Stomach (tissue), 9 donors: ENCODE measurements around the gene EDARADD. TPM values are rescaled to one million over a fixed set of nuclear protein-coding genes. Genes with fewer than 3 reads are reported as not detected.
"Not testable (repeated sequence)": the region's sequence is repeated elsewhere in the genome, so short reads cannot be mapped to it uniquely, and the experiment has no call there.

Experiments used
- DNase-seq, 2 donors: peaks; one replicate each; pipeline versions ENCODE4 v3.0.0 to v3.0.0-alpha.2; 2013 to 2019
- H3K27ac ChIP-seq, 5 donors: fragments of 200-600 bp in 4 of 5; sonication (generic) in 4 of 5; one replicate each; pipeline ENCODE4 v1.5.1; 2013 to 2019; ENCODE audit warnings: mild to moderate bottlenecking in 1 of 5, moderate library complexity in 1 of 5
- H3K27me3 ChIP-seq, 3 donors: fragments of 200-600 bp; sonication (generic); one replicate each; pipeline ENCODE4 v1.5.1; 2017 to 2019; ENCODE audit warnings: mixed run types in 1 of 3
- H3K36me3 ChIP-seq, 4 donors: fragments of 200-600 bp; sonication (generic); 1 replicate in 3 of 4; 2 replicates in 1 of 4; pipeline ENCODE4 v1.5.1; 2016 to 2019
- H3K4me1 ChIP-seq, 4 donors: fragments of 200-600 bp; sonication (generic); one replicate each; pipeline ENCODE4 v1.5.1; 2016 to 2019
- H3K4me3 ChIP-seq, 4 donors: fragments of 200-600 bp; sonication (generic) in 3 of 4; one replicate each; pipeline ENCODE4 v1.5.1; 2016 to 2019; ENCODE audit warnings: mild to moderate bottlenecking in 1 of 4
- H3K9me3 ChIP-seq, 4 donors: fragments of 200-600 bp; sonication (generic); one replicate each; pipeline ENCODE4 v1.5.1; 2016 to 2019
- CTCF ChIP-seq, 7 experiments: fragments of 450-650 bp in 4 of 7; fragments of 200-600 bp in 3 of 7; sonication (generic) in 3 of 7; IDR thresholded peaks; one replicate each; pipeline ENCODE4 v1.5.1; 2016 to 2019; ENCODE audit warnings: antibody characterized with exemption in 7 of 7, control low read depth in 2 of 7, mild to moderate bottlenecking in 1 of 7
- EP300 ChIP-seq: sonication (generic); formaldehyde crosslinking; IDR thresholded peaks from one replicate; pipeline ENCODE4 v1.6.1; 2017; ENCODE audit warnings: antibody characterized with exemption
- POLR2A ChIP-seq, 4 donors: fragments of 450-650 bp; IDR thresholded peaks; one replicate each; pipeline ENCODE4 v1.6.1; 2016; ENCODE audit warnings: antibody characterized with exemption in 4 of 4, control low read depth in 2 of 4, mild to moderate bottlenecking in 1 of 4, moderate library complexity in 1 of 4
- POLR2AphosphoS5 ChIP-seq, 3 donors: sonication (generic); formaldehyde crosslinking; IDR thresholded peaks; one replicate each; pipeline ENCODE4 v1.6.1; 2016; ENCODE audit warnings: antibody characterized with exemption in 3 of 3
- WGBS, 5 donors: extraction: QIAGEN DNeasy Blood & Tissue Kit in 3 of 5; methylation state at CpG; one replicate each; pipeline versions ENCODE4 v1.1.5 to v1.1.7; 2013 to 2018; 5-methylcytosine and 5-hydroxymethylcytosine counted together
- intact Hi-C: fragments of 100-400 bp; cut with DNase I; formaldehyde crosslinking; loops from one replicate; pipeline ENCODE4 v1.15.1; 2023; ENCODE audit warnings: low total_unique reads
- polyA plus RNA-seq, 3 donors: library from polyadenylated mRNA; stranded (reverse); fragments of 200-250 nt; gene quantifications; one replicate each; pipeline ENCODE4 v1.2.3, GENCODE V29; 2013
- total RNA-seq, 5 donors: library from RNA; depleted of rRNA; stranded (reverse); fragments of >200 nt; gene quantifications; one replicate each; pipeline versions ENCODE4 v1.1.0 to v1.2.3, GENCODE V29; 2014 to 2016
- donor health status: healthy with polysubstance abuse.
- donor health status: Bipolar disorder and iron deficiency.
- donor health status: healthy.

EDARADD gene
- total and polyA plus RNA-seq, 8 donors = 3.7 to 13.8 (median 6.6) TPM; not detected in 1

DNA sequence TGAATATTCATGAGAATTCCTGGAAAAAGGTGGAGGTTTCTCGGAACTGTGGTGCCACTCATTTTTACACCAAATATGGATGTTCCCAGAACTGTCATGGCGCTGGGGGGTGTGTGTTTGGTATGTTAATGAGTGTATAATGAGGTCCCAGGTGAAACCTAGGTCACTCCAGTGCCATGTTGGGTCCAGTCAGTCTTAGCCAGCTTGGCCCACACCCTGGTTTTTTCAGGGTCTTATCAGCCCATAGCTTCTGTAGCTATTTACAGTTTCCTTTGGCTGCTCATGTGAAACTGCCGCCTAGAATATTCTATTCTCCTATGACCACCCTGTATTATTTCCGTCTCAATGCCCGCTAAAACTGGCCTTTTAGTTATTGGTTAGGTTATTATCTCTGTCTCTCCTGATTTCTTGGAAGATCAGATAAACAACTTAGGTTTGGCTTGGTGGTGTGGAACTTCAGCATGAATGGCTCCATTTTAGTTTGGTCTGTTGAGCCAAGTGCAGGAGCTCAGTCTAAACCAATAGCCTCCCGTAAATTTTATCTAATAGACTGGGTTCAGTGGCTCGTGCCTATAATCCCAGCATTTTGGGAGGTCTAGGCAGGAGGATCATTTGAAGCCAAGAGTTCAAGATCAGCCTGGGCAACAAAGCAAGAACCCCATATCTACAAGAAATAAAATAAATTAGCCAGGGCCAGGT lies 42.1 kb upstream of the EDARADD start:
- Histone ChIP-seq H3K27me3 (no peaks in the 10 kb centered on the region), H3K4me1 (no peaks in the 10 kb centered on the region), H3K9me3 (no peaks in the 10 kb centered on the region), H3K27ac (no peak overlapping the region), H3K36me3 (no peaks in the 10 kb centered on the region), H3K4me3 (no peak overlapping the region)
- intact Hi-C loops = no loop called here
- no peak for DNase-seq
- TF ChIP-seq POLR2AphosphoS5 (IDR thresholded peaks at IDR 0.05) = no peak
- TF ChIP-seq CTCF (IDR thresholded peaks at IDR 0.05) = no peak
- TF ChIP-seq POLR2A (IDR thresholded peaks at IDR 0.05) = no peak
- no peak for TF ChIP-seq EP300
- WGBS, 5 donors = 68 to 85% (median 78%) methylated on average over 7 of the region's 7 CpGs

- H3K4me3 ChIP-seq, H3K27me3 ChIP-seq, intact Hi-C loops, H3K4me1 ChIP-seq, H3K27ac ChIP-seq, DNase-seq, H3K36me3 ChIP-seq, H3K9me3 ChIP-seq: not testable (repeated sequence)
- 90 to 95% (median 91%) methylated on average over 4 of the region's 4 CpGs for WGBS, 5 donors
Observed at GRCh38 chr1:236352747-236353146, 41.3 kb upstream of the EDARADD start.

DNA sequence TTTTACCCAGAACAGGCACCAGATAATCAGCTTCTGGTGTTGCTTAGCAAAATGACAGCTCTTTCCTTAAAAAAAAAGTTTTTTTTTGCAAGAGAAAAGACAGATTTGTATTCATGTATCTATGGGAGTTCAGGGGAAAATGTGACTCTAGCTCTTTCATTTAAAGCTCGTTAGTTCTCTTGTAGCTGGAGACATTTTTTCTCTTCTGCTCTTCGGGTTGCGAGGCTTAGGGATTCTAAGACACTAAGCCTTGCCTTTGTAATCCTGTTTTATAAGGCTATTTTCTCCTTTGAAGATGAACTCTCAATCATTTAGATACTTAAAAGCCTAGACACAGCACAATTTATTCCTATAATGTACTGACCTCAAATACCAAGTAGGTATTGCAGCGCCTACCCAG lies 40.3 kb upstream of the EDARADD start:
- Histone ChIP-seq H3K27me3 (no peaks in the 10 kb centered on the region), H3K36me3 (no peaks in the 10 kb centered on the region), H3K27ac (no peak overlapping the region), H3K9me3 (peaks cover 0 to 6% (median 0%) of the 10 kb centered on the region in 4 donors), H3K4me1 (no peaks in the 10 kb centered on the region), H3K4me3 (no peak overlapping the region)
- TF ChIP-seq POLR2AphosphoS5 (IDR thresholded peaks at IDR 0.05) (no peak), EP300 (no peak), CTCF (IDR thresholded peaks at IDR 0.05) (no peak), POLR2A (IDR thresholded peaks at IDR 0.05) (no peak)
- intact Hi-C loops = no loop called here
- DNase-seq = no peak
- WGBS, 5 donors = 77 to 91% (median 85%) methylated on average over 4 of the region's 4 CpGs

- no peak for DNase-seq
- Histone ChIP-seq H3K9me3 (peaks cover 0 to 6% (median 0%) of the 10 kb centered on the region in 4 donors), H3K4me3 (no peak overlapping the region), H3K4me1 (no peaks in the 10 kb centered on the region), H3K36me3 (no peaks in the 10 kb centered on the region), H3K27me3 (no peaks in the 10 kb centered on the region), H3K27ac (no peak overlapping the region)
- 29 to 59% (median 39%) methylated on average over 4 of the region's 4 CpGs for WGBS, 5 donors
- no peak for TF ChIP-seq POLR2AphosphoS5 (IDR thresholded peaks at IDR 0.05)
- TF ChIP-seq POLR2A (IDR thresholded peaks at IDR 0.05) = no peak
- no peak for TF ChIP-seq CTCF (IDR thresholded peaks at IDR 0.05)
- no peak for TF ChIP-seq EP300
- intact Hi-C loops = no loop called here
Observed at GRCh38 chr1:236354330-236355147, 39.5 kb upstream of the EDARADD start.
